ENCODE data around the gene TULP4. TPM values are rescaled to one million over a fixed set of nuclear protein-coding genes. Genes with fewer than 3 reads are reported as not detected.
"Not testable (repeated sequence)": the region's sequence is repeated elsewhere in the genome, so short reads cannot be mapped to it uniquely, and the experiment has no call there.

TULP4 gene
- polyA plus RNA-seq, 2 donors, result 3.5 to 7.6 TPM

DNA sequence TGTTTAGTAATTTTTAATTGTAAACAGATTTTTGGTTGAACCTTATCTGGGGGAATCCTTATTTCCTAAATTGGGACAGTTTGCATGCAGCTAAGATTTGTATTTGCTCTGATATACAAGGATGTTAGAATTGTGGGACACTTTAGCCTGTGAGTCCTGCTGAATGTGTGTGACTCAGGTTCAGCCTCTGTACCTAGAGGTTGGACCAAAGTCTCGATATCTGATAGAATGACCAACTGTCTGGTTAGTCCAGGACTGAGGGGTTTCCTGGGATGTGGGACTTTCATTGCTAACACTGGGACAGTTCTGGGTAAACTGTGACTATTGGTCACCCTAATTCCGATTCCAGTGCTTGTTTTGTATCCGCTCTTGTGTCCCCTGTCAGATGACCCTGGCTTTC is 20.2 kb upstream of the TULP4 start:
- WGBS, 2 donors, result 97 to 99% methylated on average over 3 of the region's 3 CpGs
- Histone ChIP-seq H3K4me1 (ENCODE audit: control insufficient read depth in 2 of 2, insufficient read depth in 2 of 2, low read length in 1 of 2) (no peaks in the 10 kb centered on the region), H3K4me3 (ENCODE audit: low read depth in 1 of 2, low read length in 2 of 2) (no peak overlapping the region), H3K27me3 (ENCODE audit: control insufficient read depth in 1 of 2, insufficient read depth in 2 of 2, low read length in 2 of 2) (no peaks in the 10 kb centered on the region), H3K27ac (ENCODE audit: low read depth in 2 of 2, low read length in 1 of 2) (no peak overlapping the region), H3K36me3 (ENCODE audit: control insufficient read depth in 2 of 2, insufficient read depth in 2 of 2, low read length in 1 of 2) (no peaks in the 10 kb centered on the region), H3K9me3 (ENCODE audit: control insufficient read depth in 2 of 2, insufficient read depth in 1 of 2, low read depth in 1 of 2, low read length in 1 of 2) (no peaks in the 10 kb centered on the region)

DNA sequence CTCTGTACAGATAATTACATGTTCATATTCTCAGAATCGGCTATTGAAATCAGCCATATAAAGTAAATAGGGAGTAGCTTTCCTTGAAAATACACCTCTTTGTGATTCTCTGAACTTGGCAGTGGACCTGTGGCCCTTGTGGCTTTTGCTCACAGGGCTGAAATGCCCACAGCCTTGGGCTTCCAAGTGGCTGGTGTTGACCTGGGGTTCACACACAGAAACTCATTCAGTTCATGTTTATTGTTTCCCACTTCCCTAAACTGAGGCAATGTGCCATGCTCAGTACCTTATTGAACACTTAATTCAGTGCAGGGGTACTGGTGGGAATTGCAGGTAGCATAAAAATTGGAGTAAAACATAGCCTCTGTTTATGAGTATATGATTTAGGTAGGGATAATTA is 19.1 kb upstream of the TULP4 start:
- no peak overlapping the region for H3K27ac ChIP-seq (ENCODE audit: low read depth in 2 of 2, low read length in 1 of 2)
- no peaks in the 10 kb centered on the region for H3K27me3 ChIP-seq (ENCODE audit: control insufficient read depth in 1 of 2, insufficient read depth in 2 of 2, low read length in 2 of 2)
- WGBS, 2 donors, result 96 to 98% methylated on average over 1 of the region's 1 CpG
- H3K4me3 ChIP-seq (ENCODE audit: low read depth in 1 of 2, low read length in 2 of 2), result no peak overlapping the region
- H3K4me1 ChIP-seq (ENCODE audit: control insufficient read depth in 2 of 2, insufficient read depth in 2 of 2, low read length in 1 of 2), result no peaks in the 10 kb centered on the region
- H3K36me3 ChIP-seq (ENCODE audit: control insufficient read depth in 2 of 2, insufficient read depth in 2 of 2, low read length in 1 of 2), result no peaks in the 10 kb centered on the region
- H3K9me3 ChIP-seq (ENCODE audit: control insufficient read depth in 2 of 2, insufficient read depth in 1 of 2, low read depth in 1 of 2, low read length in 1 of 2), result no peaks in the 10 kb centered on the region

DNA sequence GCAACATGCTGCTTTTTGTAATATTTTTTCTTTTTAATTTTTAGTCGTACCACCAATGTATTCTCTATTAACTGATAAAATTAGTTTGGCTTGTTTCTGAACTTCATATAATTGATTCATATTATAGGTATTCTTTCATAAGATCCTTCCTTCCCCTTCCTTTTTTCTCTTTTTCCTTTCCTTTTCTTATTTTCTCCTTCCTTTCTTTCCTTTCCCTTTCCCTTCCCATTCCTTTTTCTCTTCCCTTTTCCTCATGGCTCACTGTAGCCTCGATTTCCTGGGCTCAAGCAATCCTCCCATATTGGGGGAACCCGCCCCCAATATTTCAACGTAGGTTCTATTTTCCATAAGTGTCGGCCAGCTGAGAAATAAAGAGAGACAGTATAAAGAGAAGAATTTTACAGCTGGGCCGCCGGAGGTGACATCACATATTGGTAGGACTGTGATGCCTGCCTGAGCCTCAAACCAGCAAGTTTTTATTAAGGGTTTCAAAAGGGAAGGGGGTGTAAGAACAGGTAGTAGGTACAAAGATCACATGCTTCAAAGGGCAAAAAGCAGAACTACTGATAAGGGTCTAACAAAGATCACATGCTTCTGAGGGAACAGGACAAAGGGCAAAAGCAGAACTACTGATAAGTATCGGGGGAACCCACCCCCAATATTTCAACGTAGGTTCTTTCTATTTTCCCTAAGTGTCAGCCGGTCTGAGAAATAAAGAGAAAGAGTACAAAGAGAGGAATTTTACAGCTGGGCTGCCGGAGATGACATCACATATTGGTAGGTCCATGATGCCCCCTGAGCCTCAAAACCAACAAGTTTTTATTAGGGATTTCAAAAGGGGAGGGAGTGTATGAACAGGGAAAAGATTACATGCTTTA is 16.1 kb upstream of the TULP4 start:
- 94 to 97% methylated on average over 11 of the region's 11 CpGs for WGBS, 2 donors
- not testable (repeated sequence) for H3K27me3 ChIP-seq (ENCODE audit: control insufficient read depth in 1 of 2, insufficient read depth in 2 of 2, low read length in 2 of 2); H3K36me3 ChIP-seq (ENCODE audit: control insufficient read depth in 2 of 2, insufficient read depth in 2 of 2, low read length in 1 of 2); H3K4me1 ChIP-seq (ENCODE audit: control insufficient read depth in 2 of 2, insufficient read depth in 2 of 2, low read length in 1 of 2); H3K27ac ChIP-seq (ENCODE audit: low read depth in 2 of 2, low read length in 1 of 2); H3K4me3 ChIP-seq (ENCODE audit: low read depth in 1 of 2, low read length in 2 of 2); H3K9me3 ChIP-seq (ENCODE audit: control insufficient read depth in 2 of 2, insufficient read depth in 1 of 2, low read depth in 1 of 2, low read length in 1 of 2)

DNA sequence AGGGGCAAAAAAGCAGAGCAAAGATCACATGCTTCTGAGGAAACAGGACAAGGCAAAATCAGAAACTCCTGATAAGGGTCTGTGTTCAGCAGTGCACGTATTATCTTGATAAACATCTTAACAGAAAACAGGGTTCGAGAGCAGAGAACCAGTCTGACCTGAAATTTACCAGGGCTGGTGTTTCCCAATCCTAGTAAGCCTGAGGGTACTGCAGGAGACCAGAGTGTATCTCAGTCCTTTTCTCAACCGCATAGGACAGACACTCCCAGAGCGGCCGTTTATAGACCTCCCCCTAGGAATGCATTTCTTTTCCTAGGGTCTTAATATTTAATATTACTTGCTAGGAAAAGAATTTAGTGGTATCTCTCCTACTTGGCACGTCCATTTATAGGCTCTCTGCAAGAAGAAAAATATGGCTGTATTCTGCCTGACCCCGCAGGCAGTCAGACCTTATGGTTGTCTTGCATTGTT is 15.4 kb upstream of the TULP4 start:
- not testable (repeated sequence) for H3K27me3 ChIP-seq (ENCODE audit: control insufficient read depth in 1 of 2, insufficient read depth in 2 of 2, low read length in 2 of 2); H3K4me3 ChIP-seq (ENCODE audit: low read depth in 1 of 2, low read length in 2 of 2); H3K9me3 ChIP-seq (ENCODE audit: control insufficient read depth in 2 of 2, insufficient read depth in 1 of 2, low read depth in 1 of 2, low read length in 1 of 2); H3K27ac ChIP-seq (ENCODE audit: low read depth in 2 of 2, low read length in 1 of 2); H3K4me1 ChIP-seq (ENCODE audit: control insufficient read depth in 2 of 2, insufficient read depth in 2 of 2, low read length in 1 of 2); H3K36me3 ChIP-seq (ENCODE audit: control insufficient read depth in 2 of 2, insufficient read depth in 2 of 2, low read length in 1 of 2)
- WGBS, 2 donors, result 94 to 97% methylated on average over 7 of the region's 7 CpGs

DNA sequence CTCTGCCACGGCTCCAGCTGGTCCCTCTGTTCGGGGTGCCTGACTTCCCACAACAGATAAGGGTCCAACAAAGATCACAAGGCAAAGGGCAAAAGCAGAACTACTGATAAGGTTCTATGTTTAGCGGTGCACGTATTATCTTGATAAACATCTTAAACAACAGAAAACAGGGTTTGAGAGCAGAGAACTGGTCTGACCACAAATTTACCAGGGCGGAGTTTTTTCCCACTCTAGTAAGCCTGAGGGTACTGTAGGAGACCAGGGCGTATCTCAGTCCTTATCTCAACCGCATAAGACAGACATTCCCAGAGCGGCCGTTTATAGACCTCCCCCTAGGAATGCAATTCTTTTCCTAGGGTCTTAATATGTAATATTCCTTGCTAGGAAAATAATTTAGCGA is 14.6 kb upstream of the TULP4 start:
- H3K4me1 ChIP-seq (ENCODE audit: control insufficient read depth in 2 of 2, insufficient read depth in 2 of 2, low read length in 1 of 2); H3K9me3 ChIP-seq (ENCODE audit: control insufficient read depth in 2 of 2, insufficient read depth in 1 of 2, low read depth in 1 of 2, low read length in 1 of 2); H3K27me3 ChIP-seq (ENCODE audit: control insufficient read depth in 1 of 2, insufficient read depth in 2 of 2, low read length in 2 of 2); H3K4me3 ChIP-seq (ENCODE audit: low read depth in 1 of 2, low read length in 2 of 2); H3K36me3 ChIP-seq (ENCODE audit: control insufficient read depth in 2 of 2, insufficient read depth in 2 of 2, low read length in 1 of 2); H3K27ac ChIP-seq (ENCODE audit: low read depth in 2 of 2, low read length in 1 of 2): not testable (repeated sequence)
- WGBS, 2 donors, result 92 to 94% methylated on average over 10 of the region's 10 CpGs

DNA sequence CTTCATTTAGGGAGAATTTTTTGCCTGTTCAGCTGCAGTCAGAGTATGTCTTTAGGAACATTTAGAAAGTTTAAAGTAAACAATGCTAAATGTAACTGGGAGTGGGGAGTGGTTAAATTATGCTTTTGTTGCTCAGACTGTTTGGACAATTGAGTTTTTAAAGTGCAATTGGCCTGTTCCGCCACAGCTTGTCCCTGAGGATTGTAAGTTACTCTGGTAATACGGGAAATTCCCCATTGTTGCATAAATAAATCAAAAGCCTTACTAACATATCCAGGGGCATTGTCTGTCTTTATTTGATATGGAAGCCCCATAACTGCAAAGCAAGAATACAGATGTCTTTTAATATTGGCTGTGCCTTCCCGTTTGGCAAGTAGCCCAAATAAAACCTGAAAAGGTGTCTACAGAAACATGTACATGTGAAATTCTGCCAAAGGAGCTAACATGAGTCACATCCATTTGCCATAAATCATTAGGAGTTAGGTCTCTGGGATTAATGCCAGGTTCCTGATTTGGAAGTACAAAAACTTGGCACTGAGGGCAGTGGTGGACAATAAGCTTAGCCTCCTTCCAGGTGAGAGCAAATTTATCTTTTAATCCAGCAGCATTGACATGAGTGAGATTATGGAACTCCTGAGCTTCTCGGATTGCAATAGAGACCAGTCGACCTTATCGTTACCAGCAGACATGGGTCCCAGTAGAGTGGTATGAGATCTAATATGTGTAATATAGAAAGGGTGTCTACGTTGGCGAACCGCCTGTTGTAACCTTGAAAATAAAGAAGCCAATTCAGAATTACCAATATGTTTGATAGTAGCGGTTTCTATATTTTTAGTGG is 11.7 kb upstream of the TULP4 start:
- H3K27me3 ChIP-seq (ENCODE audit: control insufficient read depth in 1 of 2, insufficient read depth in 2 of 2, low read length in 2 of 2); H3K4me1 ChIP-seq (ENCODE audit: control insufficient read depth in 2 of 2, insufficient read depth in 2 of 2, low read length in 1 of 2); H3K27ac ChIP-seq (ENCODE audit: low read depth in 2 of 2, low read length in 1 of 2); H3K36me3 ChIP-seq (ENCODE audit: control insufficient read depth in 2 of 2, insufficient read depth in 2 of 2, low read length in 1 of 2); H3K9me3 ChIP-seq (ENCODE audit: control insufficient read depth in 2 of 2, insufficient read depth in 1 of 2, low read depth in 1 of 2, low read length in 1 of 2); H3K4me3 ChIP-seq (ENCODE audit: low read depth in 1 of 2, low read length in 2 of 2): not testable (repeated sequence)
- 53 to 57% methylated on average over 10 of the region's 10 CpGs for WGBS, 2 donors

DNA sequence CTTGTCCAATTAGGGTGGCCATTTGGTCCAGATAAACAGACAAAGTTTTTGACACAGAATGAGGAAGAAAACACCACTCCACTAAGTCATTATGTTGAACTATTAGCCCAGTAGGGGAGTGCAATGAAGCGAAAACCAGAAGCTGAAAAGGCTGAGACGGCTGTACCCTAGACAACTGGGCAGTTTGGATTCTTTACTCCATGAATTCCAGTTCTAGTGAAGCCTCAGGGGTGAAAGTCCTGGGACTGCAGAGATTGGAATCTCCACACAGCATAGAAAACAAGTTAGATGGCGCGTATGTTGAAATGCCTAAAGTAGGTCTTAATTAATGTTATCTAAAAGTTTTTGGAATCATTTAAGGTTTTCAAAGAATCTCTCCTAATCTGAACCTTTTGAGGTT is 10.7 kb upstream of the TULP4 start:
- not testable (repeated sequence) for H3K4me1 ChIP-seq (ENCODE audit: control insufficient read depth in 2 of 2, insufficient read depth in 2 of 2, low read length in 1 of 2); H3K9me3 ChIP-seq (ENCODE audit: control insufficient read depth in 2 of 2, insufficient read depth in 1 of 2, low read depth in 1 of 2, low read length in 1 of 2); H3K27ac ChIP-seq (ENCODE audit: low read depth in 2 of 2, low read length in 1 of 2); H3K4me3 ChIP-seq (ENCODE audit: low read depth in 1 of 2, low read length in 2 of 2); H3K36me3 ChIP-seq (ENCODE audit: control insufficient read depth in 2 of 2, insufficient read depth in 2 of 2, low read length in 1 of 2); H3K27me3 ChIP-seq (ENCODE audit: control insufficient read depth in 1 of 2, insufficient read depth in 2 of 2, low read length in 2 of 2)
- 92 to 99% methylated on average over 4 of the region's 4 CpGs for WGBS, 2 donors

DNA sequence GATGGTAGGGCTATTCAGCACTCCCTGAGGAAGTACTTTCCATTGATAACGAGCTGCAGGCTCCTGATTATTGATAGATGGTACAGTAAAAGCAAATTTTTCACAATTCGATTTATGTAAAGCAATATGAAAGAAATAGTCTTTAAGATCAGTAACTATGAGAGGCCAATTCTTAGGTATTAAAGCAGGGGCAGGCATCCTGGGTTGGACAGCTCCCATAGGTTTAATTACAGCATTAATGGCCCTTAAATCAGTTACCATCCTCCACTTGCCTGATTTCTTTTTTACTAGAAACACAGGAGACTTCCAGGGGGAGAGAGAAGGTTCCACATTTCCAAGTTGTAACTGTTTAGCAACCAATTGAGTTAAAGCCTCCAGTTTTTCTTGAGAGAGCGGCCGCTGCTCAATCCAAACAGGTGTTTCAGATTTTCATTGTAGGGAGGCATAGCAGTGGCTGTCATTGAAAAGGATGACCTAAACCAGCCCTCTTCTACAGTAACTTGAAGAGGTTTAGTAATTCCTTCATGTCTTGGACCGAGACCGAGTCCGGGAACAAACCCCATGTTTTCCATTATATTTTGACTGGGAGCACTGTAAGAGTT is 10.0 kb upstream of the TULP4 start:
- not testable (repeated sequence) for H3K36me3 ChIP-seq (ENCODE audit: control insufficient read depth in 2 of 2, insufficient read depth in 2 of 2, low read length in 1 of 2); H3K27ac ChIP-seq (ENCODE audit: low read depth in 2 of 2, low read length in 1 of 2); H3K27me3 ChIP-seq (ENCODE audit: control insufficient read depth in 1 of 2, insufficient read depth in 2 of 2, low read length in 2 of 2); H3K4me3 ChIP-seq (ENCODE audit: low read depth in 1 of 2, low read length in 2 of 2); H3K9me3 ChIP-seq (ENCODE audit: control insufficient read depth in 2 of 2, insufficient read depth in 1 of 2, low read depth in 1 of 2, low read length in 1 of 2); H3K4me1 ChIP-seq (ENCODE audit: control insufficient read depth in 2 of 2, insufficient read depth in 2 of 2, low read length in 1 of 2)
- WGBS, 2 donors, result 84 to 88% methylated on average over 7 of the region's 7 CpGs

DNA sequence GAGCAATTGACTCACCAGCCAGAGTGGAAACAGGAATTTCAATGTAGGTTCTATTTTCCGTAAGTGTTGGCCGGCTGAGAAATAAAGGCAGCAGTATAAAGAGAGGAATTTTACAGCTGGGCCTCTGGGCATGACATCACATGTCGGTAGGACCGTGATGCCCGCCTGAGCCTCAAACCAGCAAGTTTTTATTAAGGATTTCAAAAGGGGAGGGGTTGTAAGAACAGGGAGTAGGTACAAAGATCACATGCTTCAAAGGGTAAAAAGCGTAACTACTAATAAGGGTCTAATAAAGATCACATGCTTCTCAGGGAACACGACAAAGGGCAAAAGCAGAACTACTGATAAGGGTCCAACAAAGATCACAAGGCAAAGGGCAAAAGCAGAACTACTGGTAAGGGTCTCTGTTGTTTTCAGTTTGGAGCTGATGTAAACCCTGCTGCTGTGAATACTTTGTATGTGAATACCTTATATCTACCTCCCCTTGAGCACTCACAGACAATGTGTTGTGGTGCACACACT is 9.0 kb upstream of the TULP4 start:
- Histone ChIP-seq H3K27ac (ENCODE audit: low read depth in 2 of 2, low read length in 1 of 2) (no peak overlapping the region), H3K27me3 (ENCODE audit: control insufficient read depth in 1 of 2, insufficient read depth in 2 of 2, low read length in 2 of 2) (no peaks in the 10 kb centered on the region), H3K36me3 (ENCODE audit: control insufficient read depth in 2 of 2, insufficient read depth in 2 of 2, low read length in 1 of 2) (no peaks in the 10 kb centered on the region), H3K9me3 (ENCODE audit: control insufficient read depth in 2 of 2, insufficient read depth in 1 of 2, low read depth in 1 of 2, low read length in 1 of 2) (no peaks in the 10 kb centered on the region), H3K4me3 (ENCODE audit: low read depth in 1 of 2, low read length in 2 of 2) (no peak overlapping the region), H3K4me1 (ENCODE audit: control insufficient read depth in 2 of 2, insufficient read depth in 2 of 2, low read length in 1 of 2) (no peaks in the 10 kb centered on the region)
- WGBS, 2 donors, result 52 to 58% methylated on average over 7 of the region's 7 CpGs
